Measurements from ENCODE around the gene LHFPL4. TPM values are rescaled to one million over a fixed set of nuclear protein-coding genes. Genes with fewer than 3 reads are reported as not detected.

LHFPL4 gene
- total and polyA plus RNA-seq, 2 of the 8 experiments (the other 6 are each of a cell fraction or from before 2014, with no cell fraction given): 5.0 to 16.9 TPM

DNA sequence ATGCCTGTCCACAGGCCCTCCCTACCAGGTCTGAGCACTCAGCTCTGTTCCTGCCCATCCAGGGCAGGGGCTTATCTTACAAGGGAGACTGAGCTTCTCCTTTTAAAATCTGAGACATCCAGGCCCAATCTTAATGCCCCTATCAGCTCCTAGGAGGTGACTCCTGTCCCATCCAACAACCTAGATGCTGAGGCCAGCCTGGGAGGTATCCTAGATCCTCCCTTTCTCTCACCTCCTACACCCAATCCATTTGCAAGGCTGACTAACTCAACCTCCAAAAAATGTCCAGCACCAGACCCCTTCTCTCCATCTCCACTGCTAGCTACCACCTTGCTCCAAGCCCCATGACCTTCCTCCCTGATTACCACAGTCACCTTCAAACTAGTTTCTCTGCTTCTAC lies 17.4 kb downstream of the LHFPL4 start:
- H3K14ac ChIP-seq (ENCODE audit: insufficient read length): no peak overlapping the region
- no peak overlapping the region for H2BK15ac ChIP-seq (ENCODE audit: low read length)
- H3K4me3 ChIP-seq (ENCODE audit: extremely low read depth in 1 of 4, insufficient read depth in 2 of 4, low read depth in 3 of 4, low read length in 4 of 4): no peak overlapping the region
- H3K79me2 ChIP-seq (ENCODE audit: control insufficient read depth in 1 of 2, insufficient read depth in 2 of 2, low read length in 2 of 2): no peaks in the 10 kb centered on the region; a peak in 1 of 4 replicates
- H3K56ac ChIP-seq (replicated peaks; ENCODE audit: insufficient read length, low read depth, low read length): no peak overlapping the region
- no peaks in the 10 kb centered on the region for H3K4me1 ChIP-seq (replicated peaks in 1 of 4; ENCODE audit: control insufficient read depth in 3 of 4, insufficient read depth in 4 of 4, low read length in 3 of 4)
- no peaks in the 10 kb centered on the region for H3K9me3 ChIP-seq (ENCODE audit: insufficient read depth in 2 of 2, low read depth in 1 of 2, low read length in 1 of 2)
- DNase-seq (ENCODE audit: low read depth in 1 of 2, low spot score in 2 of 2): no peak
- no peak overlapping the region for H4K91ac ChIP-seq (replicated peaks; ENCODE audit: insufficient read length, low read length)
- peaks cover 0 to 3% of the 10 kb centered on the region in 2 experiments for H4K20me1 ChIP-seq (replicated peaks in 1 of 2; ENCODE audit: control insufficient read depth in 1 of 2, insufficient read depth in 2 of 2, low read length in 2 of 2)
- H2AK5ac ChIP-seq (ENCODE audit: low read depth, low read length): no peak overlapping the region
- TF ChIP-seq SP1 (IDR thresholded peaks at IDR 0.05; ENCODE audit: low read depth, low read length) (no peak), GTF2F1 (IDR thresholded peaks at IDR 0.05; ENCODE audit: borderline replicate concordance, low read depth, low read length) (no peak), TEAD4 (IDR thresholded peaks at IDR 0.05; ENCODE audit: low read depth, low read length) (no peak), SIRT6 (IDR thresholded peaks at IDR 0.05; ENCODE audit: low read length) (no peak), BCL11A (IDR thresholded peaks at IDR 0.05; ENCODE audit: low read depth in 2 of 2, low read length in 2 of 2) (no peak), POU5F1 (IDR thresholded peaks at IDR 0.05; ENCODE audit: low read depth, low read length) (no peak), TBP (IDR thresholded peaks at IDR 0.05; ENCODE audit: low read depth, low read length) (no peak), HDAC2 (IDR thresholded peaks at IDR 0.05; ENCODE audit: borderline replicate concordance in 1 of 2, low read depth in 2 of 2, low read length in 2 of 2) (no peak), ASH2L (IDR thresholded peaks at IDR 0.05; ENCODE audit: low read length) (no peak), EP300 (IDR thresholded peaks at IDR 0.05; ENCODE audit: borderline replicate concordance in 1 of 2, low read depth in 2 of 2, low read length in 2 of 2) (no peak)
- TF ChIP-seq, protein P1, sequence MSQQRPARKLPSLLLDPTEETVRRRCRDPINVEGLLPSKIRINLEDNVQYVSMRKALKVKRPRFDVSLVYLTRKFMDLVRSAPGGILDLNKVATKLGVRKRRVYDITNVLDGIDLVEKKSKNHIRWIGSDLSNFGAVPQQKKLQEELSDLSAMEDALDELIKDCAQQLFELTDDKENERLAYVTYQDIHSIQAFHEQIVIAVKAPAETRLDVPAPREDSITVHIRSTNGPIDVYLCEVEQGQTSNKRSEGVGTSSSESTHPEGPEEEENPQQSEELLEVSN (IDR thresholded peaks at IDR 0.05): no peak
- TF ChIP-seq, protein P2, sequence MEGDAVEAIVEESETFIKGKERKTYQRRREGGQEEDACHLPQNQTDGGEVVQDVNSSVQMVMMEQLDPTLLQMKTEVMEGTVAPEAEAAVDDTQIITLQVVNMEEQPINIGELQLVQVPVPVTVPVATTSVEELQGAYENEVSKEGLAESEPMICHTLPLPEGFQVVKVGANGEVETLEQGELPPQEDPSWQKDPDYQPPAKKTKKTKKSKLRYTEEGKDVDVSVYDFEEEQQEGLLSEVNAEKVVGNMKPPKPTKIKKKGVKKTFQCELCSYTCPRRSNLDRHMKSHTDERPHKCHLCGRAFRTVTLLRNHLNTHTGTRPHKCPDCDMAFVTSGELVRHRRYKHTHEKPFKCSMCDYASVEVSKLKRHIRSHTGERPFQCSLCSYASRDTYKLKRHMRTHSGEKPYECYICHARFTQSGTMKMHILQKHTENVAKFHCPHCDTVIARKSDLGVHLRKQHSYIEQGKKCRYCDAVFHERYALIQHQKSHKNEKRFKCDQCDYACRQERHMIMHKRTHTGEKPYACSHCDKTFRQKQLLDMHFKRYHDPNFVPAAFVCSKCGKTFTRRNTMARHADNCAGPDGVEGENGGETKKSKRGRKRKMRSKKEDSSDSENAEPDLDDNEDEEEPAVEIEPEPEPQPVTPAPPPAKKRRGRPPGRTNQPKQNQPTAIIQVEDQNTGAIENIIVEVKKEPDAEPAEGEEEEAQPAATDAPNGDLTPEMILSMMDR (IDR thresholded peaks at IDR 0.05; ENCODE audit: control extremely low read depth in 1 of 3, insufficient read depth in 1 of 3, low read depth in 1 of 3, low read length in 3 of 3): no peak
- no peaks in the 10 kb centered on the region for H3K36me3 ChIP-seq (ENCODE audit: control insufficient read depth in 2 of 4, insufficient read depth in 4 of 4, low read length in 3 of 4)
- ChIA-PET POLR2A (ENCODE audit: partially characterized antibody) (interaction anchor here (1.1 to 1.2 kb wide), 2 partner anchors 16 to 195 kb away, joined by 3 to 6 read pairs; partner anchors contain the start of gene BRPF1), CTCF (ENCODE audit: partially characterized antibody) (interaction anchor here (0.6 to 2.0 kb wide), 5 partner anchors 17 to 315 kb away, joined by 3 to 8 read pairs (median 3); partner anchors contain the start of gene LHFPL4)
- H2AFZ ChIP-seq (ENCODE audit: low read length): no peak overlapping the region
- FAIRE-seq: no peak
- H3K4me2 ChIP-seq (ENCODE audit: insufficient read depth in 1 of 2, low read depth in 2 of 2, low read length in 2 of 2): no peak overlapping the region
- no peak overlapping the region for H2BK5ac ChIP-seq (ENCODE audit: low read depth, low read length)
- H3K23ac ChIP-seq (ENCODE audit: insufficient read length): no peak overlapping the region
- H3K23me2 ChIP-seq (ENCODE audit: low read depth, low read length): no peaks in the 10 kb centered on the region
- H3K9ac ChIP-seq (replicated peaks in 1 of 4; ENCODE audit: extremely low read depth in 1 of 4, low read depth in 3 of 4, low read length in 3 of 4): no peak overlapping the region
- H3K27ac ChIP-seq (ENCODE audit: low read depth, low read length): no peak overlapping the region
- no peaks in the 10 kb centered on the region for H3K27me3 ChIP-seq (replicated peaks in 1 of 4; ENCODE audit: control insufficient read depth in 3 of 4, extremely low read depth in 1 of 4, insufficient read depth in 3 of 4, low read length in 3 of 4)
- H4K5ac ChIP-seq (ENCODE audit: insufficient read length, low read depth, low read length): no peak overlapping the region
- H2BK12ac ChIP-seq (ENCODE audit: low read depth, low read length): no peak overlapping the region
- no peak overlapping the region for H3K18ac ChIP-seq (ENCODE audit: extremely low read depth, low read length)
- no peak overlapping the region for H2BK120ac ChIP-seq (replicated peaks; ENCODE audit: low read depth, low read length)
- H3K79me1 ChIP-seq (ENCODE audit: low read depth, low read length): no peaks in the 10 kb centered on the region
- H4K8ac ChIP-seq (ENCODE audit: extremely low read depth, insufficient read depth, low read length): no peak overlapping the region
- H3K4ac ChIP-seq (replicated peaks; ENCODE audit: insufficient read length, low read depth, low read length): no peak overlapping the region
- H2BK20ac ChIP-seq (ENCODE audit: low read length): no peak overlapping the region

Measured in H1 (cell line).